Right cardiac atrium (tissue), 5 donors: ENCODE data around the gene GPSM3. TPM values are rescaled to one million over a fixed set of nuclear protein-coding genes. Genes with fewer than 3 reads are reported as not detected.

Source experiments
- ATAC-seq, 2 donors: fragments of 200-7000 bp; cut with Tn5 transposase; one replicate each; pipeline versions ENCODE4 v1.8.0 to v1.9.1; 2020; ENCODE audit warnings: moderate library complexity in 2 of 2, mild to moderate bottlenecking in 1 of 2
- DNase-seq, 3 donors: peaks; one replicate each; pipeline ENCODE4 v3.0.0-alpha.2; 2020
- H3K27ac ChIP-seq: one replicate; pipeline ENCODE4 v1.5.1; 2013; ENCODE audit warnings: mild to moderate bottlenecking, low read length, control low read depth, moderate library complexity
- H3K27me3 ChIP-seq: one replicate; pipeline ENCODE4 v1.6.1; 2013; ENCODE audit not compliant: control insufficient read depth, insufficient read depth
- H3K4me1 ChIP-seq: one replicate; pipeline ENCODE4 v1.6.1; 2013; ENCODE audit warnings: low read length; ENCODE audit not compliant: control insufficient read depth, insufficient read depth
- H3K4me3 ChIP-seq: one replicate; pipeline ENCODE4 v1.5.1; 2013; ENCODE audit warnings: low read length, control low read depth
- H3K9me3 ChIP-seq: one replicate; pipeline ENCODE4 v1.6.1; 2013; ENCODE audit warnings: low read length; ENCODE audit not compliant: control insufficient read depth
- WGBS: extraction: QIAGEN DNeasy Blood & Tissue Kit; methylation state at CpG from one replicate; pipeline ENCODE4 v1.1.7; 2013; 5-methylcytosine and 5-hydroxymethylcytosine counted together
- intact Hi-C, 4 donors: fragments of 100-400 bp; cut with DNase I; formaldehyde crosslinking; loops; one replicate each; pipeline versions ENCODE4 v1.11.0 to v1.14.0; 2022 to 2023
- polyA plus RNA-seq: library from polyadenylated mRNA; stranded (reverse); fragments of 200-250 nt; gene quantifications from one replicate; pipeline ENCODE4 v1.2.3, GENCODE V29; 2013
- total RNA-seq, 4 donors: library from RNA; stranded (reverse); fragmentation: NEBNext Ultra II Directional; extraction: Animal tissue kit (Norgen Biotek cat#: 25700); gene quantifications; one replicate each; pipeline ENCODE4 v1.2.1, GENCODE V29; 2021
- donor health status: healthy with polysubstance abuse.
- donor health status: DM: no; HTN: yes; CAD: no.
- donor health status: DM: no; HTN: no; CAD: no.
- donor health status: DM: no; HTN: yes; CAD: no; lungs with severe emphysema.
- donor health status: DM: yes; HTN: yes; CAD: no.

The GPSM3 gene
- total and polyA plus RNA-seq, 5 donors: 4.0 to 9.5 (median 7.5) TPM

DNA sequence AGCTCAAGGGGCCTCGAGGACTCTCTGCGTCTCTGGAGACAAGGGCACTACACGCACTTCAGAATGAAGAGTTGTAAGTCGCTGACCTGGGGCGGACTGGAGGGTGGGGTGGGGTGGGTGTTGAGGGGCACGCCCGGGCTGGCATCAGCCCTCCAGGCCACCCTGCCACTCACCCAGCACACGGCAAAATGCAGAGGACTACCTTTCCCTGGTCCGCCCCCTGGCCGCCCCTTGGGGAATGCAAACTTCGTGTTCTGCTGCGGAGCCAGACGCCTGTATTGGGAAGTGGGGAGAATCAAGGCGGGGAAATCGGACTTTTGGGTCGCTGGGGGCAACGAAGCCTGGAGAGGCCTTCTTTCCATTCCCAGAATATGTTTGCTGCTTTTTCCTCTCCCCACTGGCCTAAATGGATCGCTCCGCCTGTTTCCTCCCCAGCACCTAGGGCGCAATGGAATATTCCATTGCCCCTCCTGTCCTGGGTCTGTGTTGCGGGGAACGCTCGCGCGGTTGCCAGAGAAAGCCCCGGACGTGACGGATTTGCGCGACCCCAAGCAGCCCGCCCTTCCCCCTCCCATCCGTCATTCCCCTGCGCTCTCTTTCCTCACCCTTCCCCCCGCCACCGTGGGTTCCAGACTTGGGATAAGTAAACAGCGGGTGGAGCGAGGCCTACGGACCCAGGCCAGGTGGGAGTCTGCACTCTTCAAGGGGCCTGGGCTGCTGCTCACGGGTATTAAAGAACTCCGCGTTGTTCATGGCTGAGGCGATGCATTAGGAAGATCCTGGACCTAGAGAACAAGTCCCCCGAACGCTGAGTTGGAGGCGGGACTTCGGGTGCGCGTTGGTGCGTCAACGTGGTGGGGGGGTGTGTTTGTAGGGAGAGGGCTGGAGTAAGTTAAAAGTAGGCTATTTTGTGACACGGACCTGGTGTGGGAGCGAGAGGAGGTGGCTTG is 38.6 kb downstream of the GPSM3 start, which contains the start of gene PPT2:
Gene PPT2, plus strand, starts transcription at position 578 of the 950 bp plus-strand sequence. CDS start 454 bp downstream, outside the sequence.
- Histone ChIP-seq H3K4me1 (peaks cover 5% of the 10 kb centered on the region), H3K9me3 (no peaks in the 10 kb centered on the region), H3K27ac (peak within 1 kb of the TSS; percentile 70), H3K27me3 (no peaks in the 10 kb centered on the region), H3K4me3 (peak within 1 kb of the TSS; percentile 60)
- intact Hi-C loops: no loop called here
- 1% methylated on average over 52 of the region's 52 CpGs for WGBS
- peak; percentile 89 to 91 for ATAC-seq
- DNase-seq: peak; percentile 95 to 97 (median 97)

DNA sequence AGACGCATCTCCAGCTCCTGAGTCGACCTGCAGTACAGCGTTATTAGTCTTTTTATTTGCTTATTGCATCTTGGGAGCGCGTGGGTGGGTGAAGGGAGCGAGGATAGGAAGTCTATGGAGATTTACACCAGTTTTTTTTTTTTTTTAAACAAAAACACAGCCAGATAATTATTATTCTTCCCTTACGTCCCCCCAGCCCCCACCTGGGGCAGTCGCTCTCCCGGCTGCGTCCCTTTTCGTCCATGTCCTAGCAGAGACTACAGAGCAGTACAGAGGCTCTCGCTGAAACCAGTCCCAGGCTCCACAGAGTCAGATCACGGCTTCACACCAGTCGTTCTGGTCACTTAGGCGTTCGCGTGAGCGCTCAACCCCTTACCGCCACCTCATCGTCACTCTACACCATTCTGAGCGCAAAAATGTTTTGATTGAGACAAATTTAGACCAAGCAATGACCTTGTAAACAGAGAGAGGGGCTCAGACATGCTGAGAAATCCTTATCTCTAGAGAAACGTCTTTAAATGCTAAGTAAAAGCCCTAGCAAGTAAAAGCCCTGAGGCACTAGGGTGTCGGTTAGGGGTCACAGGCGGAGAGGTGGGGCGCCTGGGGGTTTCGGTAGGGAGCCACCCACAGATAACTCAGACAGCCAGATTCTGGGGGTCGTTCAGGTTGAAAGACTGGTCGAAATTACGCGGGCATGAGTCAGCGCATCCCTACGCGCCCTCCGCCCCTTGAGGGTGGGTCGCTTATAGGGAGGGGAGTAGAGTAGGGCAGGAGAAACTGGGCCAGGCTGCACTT is 39.5 kb downstream of the GPSM3 start:
- Histone ChIP-seq H3K27me3 (no peaks in the 10 kb centered on the region), H3K4me1 (peaks cover 5% of the 10 kb centered on the region), H3K9me3 (no peaks in the 10 kb centered on the region), H3K27ac (peak overlapping the region; percentile 70), H3K4me3 (peak overlapping the region; percentile 60)
- peak; percentile 32 to 57 for ATAC-seq
- peak; percentile 62 to 77 (median 73) for DNase-seq
- intact Hi-C loops: no loop called here
- WGBS: 21% methylated on average over 35 of the region's 35 CpGs

DNA sequence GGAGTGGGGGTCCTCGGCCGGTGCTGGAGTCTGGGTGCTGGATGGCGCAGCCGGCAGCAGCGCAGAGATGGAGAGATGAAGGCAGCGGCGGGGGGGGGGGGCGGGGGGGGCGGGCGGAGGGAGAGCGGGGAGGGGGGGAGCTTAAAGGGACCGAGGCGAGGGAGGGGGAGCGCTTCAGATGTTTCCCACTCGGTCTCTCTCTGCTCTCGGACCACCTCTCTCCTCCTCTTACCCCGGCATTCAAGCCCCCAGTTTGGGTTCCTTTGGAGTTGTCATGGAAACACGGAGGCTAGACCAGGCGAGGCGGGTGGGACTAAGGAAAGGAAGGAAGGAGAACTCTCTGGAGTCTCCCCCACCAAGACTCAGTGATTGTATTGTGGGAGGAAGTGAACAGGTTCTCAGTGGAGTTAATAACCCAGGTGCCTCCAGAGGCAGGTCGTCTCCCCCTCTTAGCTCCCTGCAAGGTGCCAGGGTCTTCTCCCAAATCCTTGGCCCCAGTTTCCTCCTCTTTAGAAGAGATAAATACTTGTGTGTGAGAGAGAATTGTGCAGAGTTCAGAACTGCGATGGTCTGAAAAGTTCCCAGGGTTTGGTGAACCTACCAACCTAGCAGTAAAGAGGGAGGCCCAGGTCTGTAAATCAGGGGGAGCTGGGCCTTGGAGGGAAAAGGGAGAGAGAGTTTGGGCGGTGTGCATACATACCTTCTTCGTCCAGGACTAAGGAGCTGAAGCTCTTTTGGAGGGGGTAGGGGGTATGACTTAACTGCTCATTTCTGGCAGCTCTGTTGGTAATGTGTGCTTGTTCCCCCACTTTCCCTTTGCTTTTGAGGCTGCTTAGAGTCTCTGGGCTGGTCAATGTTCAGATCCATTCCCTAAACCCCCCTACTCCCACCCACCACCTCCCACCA is 40.3 kb downstream of the GPSM3 start, which contains the start of gene PRRT1:
Gene PRRT1, minus strand, starts transcription at position 77 of the 906 bp plus-strand sequence. CDS start 112 bp downstream, outside the sequence.
- H3K4me1 ChIP-seq: peaks cover 5% of the 10 kb centered on the region
- no peak within 1 kb of the TSS for H3K27ac ChIP-seq
- intact Hi-C loops: no loop called here
- no peaks in the 10 kb centered on the region for H3K27me3 ChIP-seq
- H3K9me3 ChIP-seq: no peaks in the 10 kb centered on the region
- peak within 1 kb of the TSS; percentile 60 for H3K4me3 ChIP-seq
- ATAC-seq (no peak), DNase-seq (peak in 1 of 3 donors; percentile 65)
- 18% methylated on average over 19 of the region's 24 CpGs for WGBS

DNA sequence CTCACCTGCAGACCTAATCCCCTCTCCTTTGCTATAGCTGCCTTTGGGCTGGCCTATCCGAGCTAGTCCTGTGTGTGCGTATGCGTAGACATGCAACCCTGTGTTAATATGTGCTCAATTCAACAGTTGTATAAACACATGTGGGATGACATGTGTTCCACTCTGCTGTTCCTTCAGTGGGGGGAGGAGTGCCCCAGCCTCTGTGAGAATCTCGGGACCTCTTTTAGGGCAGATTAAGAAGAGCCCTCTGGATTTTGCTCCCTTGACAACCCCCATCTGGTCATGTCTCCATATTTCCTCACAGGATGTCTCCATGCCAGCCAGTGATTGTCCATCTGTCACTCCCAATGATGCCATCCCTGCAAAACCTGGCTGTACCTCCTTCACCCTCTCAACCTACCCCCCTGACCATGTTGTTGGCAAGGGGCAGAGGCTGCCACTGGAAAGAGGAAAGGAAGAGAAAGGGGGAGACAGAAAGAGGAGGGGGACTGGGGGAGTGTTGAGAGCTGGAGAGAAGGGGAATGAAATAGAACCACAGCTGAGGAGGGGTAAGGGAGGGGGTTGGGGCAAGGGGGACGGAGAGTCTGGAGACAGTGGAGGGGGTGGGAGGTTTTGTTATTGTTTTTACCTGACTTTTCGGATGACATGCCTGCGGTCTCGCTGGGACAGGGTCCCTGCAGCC is 41.1 kb downstream of the GPSM3 start:
- intact Hi-C loops: no loop called here
- H3K4me3 ChIP-seq: peak overlapping the region; percentile 49
- H3K27me3 ChIP-seq: no peaks in the 10 kb centered on the region
- H3K9me3 ChIP-seq: no peaks in the 10 kb centered on the region
- peaks cover 5% of the 10 kb centered on the region for H3K4me1 ChIP-seq
- ATAC-seq (no peak), DNase-seq (peak in 1 of 3 donors; percentile 27)
- H3K27ac ChIP-seq: no peak overlapping the region
- WGBS: 39% methylated on average over 8 of the region's 8 CpGs

DNA sequence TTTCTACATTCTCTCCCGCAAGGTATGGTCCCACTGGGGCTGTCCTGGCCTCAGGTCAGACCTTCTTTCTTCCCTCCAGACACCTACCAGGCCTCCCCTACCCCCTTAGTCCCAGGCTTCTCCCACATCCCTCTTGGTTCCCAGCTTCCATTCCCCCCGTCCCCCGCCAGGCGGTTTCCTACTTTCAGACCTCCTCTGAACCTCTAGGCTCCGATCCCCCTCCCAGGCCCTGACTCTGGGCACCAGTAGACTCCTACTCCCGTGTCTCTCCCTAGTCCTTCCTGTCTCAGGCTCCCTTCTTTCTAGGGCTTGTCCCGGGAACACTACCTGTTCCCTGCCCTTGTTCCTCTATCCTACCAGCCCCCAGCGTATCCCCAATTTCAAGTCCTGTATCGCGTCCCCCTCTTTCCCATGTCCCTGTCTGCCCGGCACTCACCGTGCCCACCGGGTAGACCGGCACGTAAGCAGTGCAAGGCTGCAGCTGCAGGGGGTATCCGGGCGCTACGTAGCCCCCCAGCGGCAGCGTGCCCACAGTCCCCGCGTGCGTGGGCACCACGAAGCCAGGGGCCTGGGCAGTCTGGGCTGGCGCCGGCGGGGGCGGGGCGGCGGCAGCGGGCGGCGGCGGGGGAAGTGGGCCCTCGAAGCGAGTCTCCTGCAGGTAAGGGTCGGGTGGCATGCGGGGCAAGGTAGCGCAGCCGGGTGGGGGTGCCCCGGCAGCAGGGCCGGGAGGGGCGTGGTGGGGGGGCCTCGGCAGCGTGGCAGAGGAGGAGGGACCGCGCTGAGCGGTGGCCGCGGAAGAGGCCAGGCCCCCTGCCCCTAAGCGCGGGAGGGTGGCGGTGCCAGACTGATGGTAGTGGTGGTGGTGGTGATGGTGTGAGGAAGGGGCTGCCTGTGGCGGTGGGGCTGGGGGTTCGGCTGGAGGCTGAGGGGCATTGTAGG is 42.2 kb downstream of the GPSM3 start:
- intact Hi-C loops: no loop called here
- ATAC-seq (no peak), DNase-seq (peak in 1 of 3 donors; percentile 59)
- no peak overlapping the region for H3K27ac ChIP-seq
- no peak overlapping the region for H3K4me3 ChIP-seq
- no peaks in the 10 kb centered on the region for H3K9me3 ChIP-seq
- WGBS: 49% methylated on average over 55 of the region's 55 CpGs
- peaks cover 4% of the 10 kb centered on the region for H3K4me1 ChIP-seq
- no peaks in the 10 kb centered on the region for H3K27me3 ChIP-seq

DNA sequence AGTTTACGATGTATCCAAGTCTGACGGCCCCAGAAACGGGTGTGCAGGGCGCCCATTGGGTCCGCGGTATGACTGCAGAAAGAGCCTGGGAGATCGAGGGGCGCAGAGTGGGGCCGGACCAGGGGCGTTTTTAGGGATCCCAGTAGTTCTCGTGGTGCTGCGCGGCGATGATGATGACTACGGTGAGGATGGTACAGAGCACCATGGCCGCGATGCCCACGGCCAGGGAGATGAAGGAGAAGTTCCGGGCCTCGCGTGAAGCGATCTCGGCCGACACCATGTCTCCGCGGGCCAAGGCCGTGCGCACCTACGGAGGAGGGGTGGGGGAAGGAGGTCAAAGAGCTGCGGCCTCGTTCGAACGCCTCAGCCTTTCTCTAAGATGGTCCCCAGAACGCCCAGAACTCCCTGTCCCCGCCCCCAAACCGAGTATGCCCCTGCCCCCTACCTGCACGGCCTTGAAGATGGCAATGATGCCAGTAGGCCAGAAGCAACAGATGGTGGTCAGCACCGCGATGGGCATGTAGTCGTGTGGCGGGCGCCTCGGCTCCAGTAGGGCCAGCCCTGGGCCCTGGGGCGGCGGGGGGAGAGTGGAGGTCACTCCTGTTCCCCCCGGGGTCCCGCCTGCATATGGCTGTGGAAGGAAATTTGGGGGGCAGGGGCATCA is 43.2 kb downstream of the GPSM3 start:
- intact Hi-C loops: no loop called here
- Histone ChIP-seq H3K27me3 (no peaks in the 10 kb centered on the region), H3K27ac (no peak overlapping the region), H3K4me3 (peak overlapping the region; percentile 34), H3K4me1 (no peaks in the 10 kb centered on the region), H3K9me3 (no peaks in the 10 kb centered on the region)
- ATAC-seq: no peak
- WGBS: 47% methylated on average over 47 of the region's 47 CpGs
- peak in 1 of 3 donors; percentile 58 for DNase-seq

DNA sequence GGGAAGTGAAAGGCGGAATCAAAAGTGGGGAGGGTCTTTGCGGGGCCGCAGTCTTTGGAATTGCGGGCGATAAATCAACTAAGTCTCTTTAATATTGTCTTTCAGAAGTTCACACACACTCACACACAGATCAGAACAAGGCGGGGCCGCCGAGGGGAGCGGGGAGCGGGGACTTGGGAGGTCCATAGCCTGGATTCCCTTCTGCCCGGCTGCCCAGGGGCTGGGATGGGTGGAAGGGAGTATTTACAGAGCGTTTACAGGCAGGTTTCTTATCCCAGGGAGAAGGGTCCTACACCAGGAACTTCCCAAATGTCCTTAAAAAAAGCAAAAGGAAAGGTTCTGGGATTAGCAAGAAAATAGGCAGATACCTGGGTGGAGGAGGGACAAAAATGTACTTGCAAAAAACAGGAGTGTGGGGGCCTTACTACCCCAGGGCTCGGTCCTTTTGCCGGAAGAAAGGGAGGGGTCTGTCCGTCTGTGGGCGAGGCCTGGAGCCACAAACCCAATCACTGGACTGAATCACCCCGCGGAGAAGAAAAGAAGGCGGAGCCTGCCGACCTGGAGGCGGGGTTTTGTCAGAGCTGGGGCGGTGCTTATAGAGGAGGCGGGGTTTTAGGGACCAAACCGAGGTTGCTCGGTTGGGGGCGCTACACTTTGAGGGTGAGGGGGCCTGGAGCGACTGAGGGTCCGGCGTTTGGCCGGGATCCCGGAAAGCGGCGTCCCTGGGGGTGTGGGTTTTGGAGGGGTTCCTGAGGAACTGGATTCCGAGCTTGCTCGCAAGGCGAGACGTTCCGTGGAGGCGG is 44.0 kb downstream of the GPSM3 start:
- intact Hi-C loops: no loop called here
- ATAC-seq (peak; percentile 62 to 82), DNase-seq (peak; percentile 75 to 89 (median 87))
- Histone ChIP-seq H3K27ac (no peak overlapping the region), H3K9me3 (no peaks in the 10 kb centered on the region), H3K4me3 (peak overlapping the region; percentile 57), H3K27me3 (no peaks in the 10 kb centered on the region), H3K4me1 (no peaks in the 10 kb centered on the region)
- WGBS: 32% methylated on average over 39 of the region's 39 CpGs

DNA sequence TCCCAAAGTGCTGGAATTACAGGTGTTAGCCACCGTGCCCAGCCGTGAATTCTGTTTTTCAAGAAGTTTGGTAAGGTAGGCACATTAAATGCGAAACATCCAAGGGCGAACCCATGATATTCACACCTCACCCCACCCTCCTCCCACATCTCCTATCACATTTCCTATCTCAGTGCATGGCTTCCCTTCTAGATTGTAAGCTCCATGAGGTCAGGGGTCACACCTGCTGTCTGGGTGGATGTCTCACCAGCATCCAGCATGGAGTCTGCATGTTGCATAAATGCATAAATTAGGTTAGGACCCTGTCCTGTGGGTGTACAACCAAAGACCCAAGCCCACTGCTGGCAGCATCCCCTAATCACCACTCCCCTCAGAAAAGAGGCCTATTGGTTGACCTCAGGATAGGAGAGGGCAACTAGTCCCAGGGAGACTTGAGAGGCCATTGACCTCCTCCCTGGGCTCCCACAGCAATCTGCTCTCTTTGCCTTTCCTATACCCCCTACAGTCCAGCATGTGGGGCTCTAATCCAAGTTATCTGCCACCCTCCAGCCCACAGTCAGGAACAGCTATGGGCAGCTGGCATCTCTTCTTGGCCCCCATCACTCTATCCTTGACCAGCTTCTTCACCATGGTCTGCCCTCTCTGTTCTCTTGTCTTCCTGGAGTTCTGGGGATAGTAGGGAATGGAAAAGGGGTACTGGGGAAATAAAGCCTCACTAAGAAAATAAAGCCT is 44.9 kb downstream of the GPSM3 start:
- ATAC-seq: no peak
- Histone ChIP-seq H3K4me1 (no peaks in the 10 kb centered on the region), H3K27me3 (no peaks in the 10 kb centered on the region), H3K9me3 (no peaks in the 10 kb centered on the region), H3K4me3 (no peak overlapping the region), H3K27ac (no peak overlapping the region)
- DNase-seq: no peak
- intact Hi-C loops: no loop called here
- WGBS: 91% methylated on average over 4 of the region's 4 CpGs
